ENCODE measurements around the gene SCD5. TPM values are rescaled to one million over a fixed set of nuclear protein-coding genes. Genes with fewer than 3 reads are reported as not detected.

SCD5 gene
- total and polyA plus RNA-seq, 9 of the 15 experiments (the other 6 are each of a cell fraction or from before 2014, with no cell fraction given) = 0.01 to 0.20 (median 0.03) TPM; not detected in 5

GRCh38 chr4:82585690-82586435 is 212.7 kb downstream of the SCD5 start:
- H3K79me2 ChIP-seq (ENCODE audit: control insufficient read depth, insufficient read depth, low read length) = no peaks in the 10 kb centered on the region
- no peak overlapping the region for H3K4me3 ChIP-seq
- no peaks in the 10 kb centered on the region for H3K36me3 ChIP-seq (ENCODE audit: control insufficient read depth, insufficient read depth, low read length)
- H3K9me1 ChIP-seq (ENCODE audit: control insufficient read depth, insufficient read depth, low read length) = no peaks in the 10 kb centered on the region
- intact Hi-C loops (cut with micrococcal nuclease) (no loop called here), in situ Hi-C loops (cut with MboI) (no loop called here)
- peaks cover 3 to 25% of the 10 kb centered on the region in 2 experiments; a peak in 2 of 5 replicates for H3K27me3 ChIP-seq (ENCODE audit: control insufficient read depth in 2 of 2, insufficient read depth in 2 of 2, low read length in 2 of 2)
- DNase-seq (ENCODE audit: extremely low read depth in 1 of 4, low spot score in 3 of 4) = no peak
- no peak for FAIRE-seq
- no peak for TF ChIP-seq SRSF7 (optimal IDR thresholded peaks at IDR 0.05; ENCODE audit: low read depth, low read length)
- TF ChIP-seq RFX1 (IDR thresholded peaks at IDR 0.05) = peak; percentile 58; the same call in 1 of the 2 replicates
- no peak for TF ChIP-seq ZNF644 (tag; IDR thresholded peaks at IDR 0.05; ENCODE audit: low read depth)
- no peak for TF ChIP-seq CXXC5 (CRISPR knock-in tag; IDR thresholded peaks at IDR 0.05)
- no peak for TF ChIP-seq ZNF592 (IDR thresholded peaks at IDR 0.05)
- H3K9ac ChIP-seq (ENCODE audit: insufficient read depth in 1 of 2, low read depth in 2 of 2, low read length in 2 of 2) = no peak overlapping the region
- ChIA-PET CTCF (ENCODE audit: low intra/inter-chr PET ratio) (interaction anchor here (0.7 kb wide), 1 partner anchor 318 kb away, joined by 3 read pairs; no protein-coding TSS in a partner anchor), POLR2A (no interaction called here)
- WGBS (ENCODE audit: insufficient coverage, low coverage, missing lambda C conversion rate) = 0% methylated on average over 8 of the region's 8 CpGs
- no peak overlapping the region for H2AFZ ChIP-seq (ENCODE audit: low read depth, low read length)
- H3K27ac ChIP-seq (ENCODE audit: extremely low read depth, low read depth, low read length) = no peak overlapping the region
- no peaks in the 10 kb centered on the region for H3K9me3 ChIP-seq (replicated peaks; ENCODE audit: control insufficient read depth, insufficient read depth, low read depth, low read length)
- ATAC-seq = no peak
- H4K20me1 ChIP-seq (replicated peaks; ENCODE audit: control insufficient read depth, insufficient read depth, low read length) = no peaks in the 10 kb centered on the region
- BruUV-seq (replicated peaks) = no TSS peak
- no peaks in the 10 kb centered on the region for H3K4me1 ChIP-seq (replicated peaks in 1 of 2; ENCODE audit: control insufficient read depth in 2 of 2, insufficient read depth in 2 of 2, low read length in 2 of 2)
- H3K4me2 ChIP-seq (ENCODE audit: insufficient read depth, low read length) = no peak overlapping the region
